Ishikawa (cell line): ENCODE results near the gene CASP2.

ENCODE experiments used
- EGR1 ChIP-seq: IDR thresholded peaks from 2 replicates; pipeline ENCODE4 v1.6.1; 2012
- EP300 ChIP-seq: IDR thresholded peaks from 2 replicates; pipeline ENCODE4 v1.6.1; 2012; ENCODE audit warnings: borderline replicate concordance
- FOXM1 ChIP-seq: IDR thresholded peaks from 2 replicates; pipeline ENCODE4 v1.6.1; 2012; ENCODE audit warnings: low read depth, borderline replicate concordance
- MAX ChIP-seq: IDR thresholded peaks from 2 replicates; pipeline ENCODE4 v1.6.1; 2012
- REST ChIP-seq: IDR thresholded peaks from 2 replicates; pipeline ENCODE4 v1.6.1; 2012; ENCODE audit warnings: low read depth, mild to moderate bottlenecking
- TAF1 ChIP-seq: IDR thresholded peaks from 2 replicates; pipeline ENCODE4 v1.6.1; 2012; ENCODE audit warnings: low read depth, mild to moderate bottlenecking
- TF ChIP-seq, protein P1 (sequence below): IDR thresholded peaks from 2 replicates; pipeline ENCODE4 v1.6.1; 2012

DNA sequence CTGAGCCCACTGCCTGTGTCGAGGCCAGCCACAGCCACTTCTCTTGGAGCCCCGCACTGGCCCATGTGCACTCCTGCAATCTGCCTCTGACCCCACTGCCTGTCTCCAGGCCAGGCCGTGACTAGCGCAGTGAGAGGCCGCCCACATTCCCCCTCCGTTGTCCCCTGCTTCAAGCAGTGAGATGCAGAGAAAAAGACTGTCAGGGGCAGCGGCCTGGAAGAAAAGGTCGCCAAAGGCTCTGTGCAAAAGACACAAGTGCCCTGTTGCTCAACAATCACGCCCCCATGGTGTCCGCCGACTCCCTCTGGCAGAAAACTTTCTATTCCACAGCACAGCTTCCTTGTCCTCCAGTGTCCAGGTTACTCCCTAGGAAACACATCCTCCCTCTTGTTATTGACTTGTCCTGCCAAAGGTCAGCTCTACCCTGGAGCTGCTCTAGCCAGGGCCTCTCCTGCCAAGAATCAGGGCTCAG, 64.4 kb downstream of the CASP2 start:
- TF ChIP-seq MAX (no peak), EGR1 (no peak), FOXM1 (no peak), TAF1 (no peak), REST (no peak), EP300 (no peak)
- TF ChIP-seq, protein P1, sequence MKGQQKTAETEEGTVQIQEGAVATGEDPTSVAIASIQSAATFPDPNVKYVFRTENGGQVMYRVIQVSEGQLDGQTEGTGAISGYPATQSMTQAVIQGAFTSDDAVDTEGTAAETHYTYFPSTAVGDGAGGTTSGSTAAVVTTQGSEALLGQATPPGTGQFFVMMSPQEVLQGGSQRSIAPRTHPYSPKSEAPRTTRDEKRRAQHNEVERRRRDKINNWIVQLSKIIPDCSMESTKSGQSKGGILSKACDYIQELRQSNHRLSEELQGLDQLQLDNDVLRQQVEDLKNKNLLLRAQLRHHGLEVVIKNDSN = no peak
